ENCODE data around the gene LEPROT.

Gene LEPROT

DNA sequence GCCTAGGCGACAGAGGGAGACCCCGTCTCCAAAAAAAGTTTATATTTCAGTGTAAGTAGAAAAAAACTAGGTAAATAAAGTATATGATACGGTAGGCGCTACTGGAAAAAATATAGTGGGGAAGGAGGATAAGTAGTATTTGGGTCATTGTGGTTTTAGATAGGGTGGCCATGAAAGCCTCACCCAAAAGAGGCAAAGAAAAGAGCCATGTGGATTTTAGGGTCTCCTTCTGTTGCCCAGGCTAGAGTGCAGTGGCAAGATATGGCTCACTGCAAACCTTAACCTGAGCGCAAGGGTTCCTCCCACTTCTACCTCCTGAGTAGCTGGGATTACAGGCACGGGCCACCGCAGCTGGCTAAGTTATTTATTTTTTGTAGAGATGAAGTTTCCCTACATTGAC lies 17.1 kb downstream of the LEPROT start:
- no peak for TF ChIP-seq ZNF274 (IDR thresholded peaks at IDR 0.05; ENCODE audit: low read depth, low read length)
- TF ChIP-seq YY1 (IDR thresholded peaks at IDR 0.05; ENCODE audit: insufficient read depth, insufficient read length), result no peak
- no peak for TF ChIP-seq SUZ12 (IDR thresholded peaks at IDR 0.05; ENCODE audit: extremely low read depth, insufficient read depth, insufficient read length)
- no peak overlapping the region for H3K4me3 ChIP-seq (ENCODE audit: insufficient read length, low read depth)
- H3K4me1 ChIP-seq (ENCODE audit: insufficient read depth, insufficient read length), result peaks cover 2% of the 10 kb centered on the region
- DNase-seq (ENCODE audit: low read depth, low spot score), result no peak
- no peaks in the 10 kb centered on the region for H3K27me3 ChIP-seq (ENCODE audit: insufficient read depth, insufficient read length)
- no peak overlapping the region for H3K9ac ChIP-seq (ENCODE audit: insufficient read length, low read depth)
- H3K36me3 ChIP-seq (ENCODE audit: insufficient read depth, insufficient read length, low read length), result peaks cover 29% of the 10 kb centered on the region
- peaks cover 11% of the 10 kb centered on the region for H3K9me3 ChIP-seq (ENCODE audit: insufficient read depth, low read length)

- peaks cover 8% of the 10 kb centered on the region for H3K36me3 ChIP-seq (ENCODE audit: insufficient read depth, insufficient read length, low read length)
- H3K9me3 ChIP-seq (ENCODE audit: insufficient read depth, low read length), result peaks cover 16% of the 10 kb centered on the region
- TF ChIP-seq SUZ12 (IDR thresholded peaks at IDR 0.05; ENCODE audit: extremely low read depth, insufficient read depth, insufficient read length) (no peak), YY1 (IDR thresholded peaks at IDR 0.05; ENCODE audit: insufficient read depth, insufficient read length) (no peak), ZNF274 (IDR thresholded peaks at IDR 0.05; ENCODE audit: low read depth, low read length) (no peak)
- H3K9ac ChIP-seq (ENCODE audit: insufficient read length, low read depth), result no peak overlapping the region
- peaks cover 2% of the 10 kb centered on the region for H3K4me1 ChIP-seq (ENCODE audit: insufficient read depth, insufficient read length)
- H3K27me3 ChIP-seq (ENCODE audit: insufficient read depth, insufficient read length), result no peaks in the 10 kb centered on the region
- H3K4me3 ChIP-seq (ENCODE audit: insufficient read length, low read depth), result no peak overlapping the region
- DNase-seq (ENCODE audit: low read depth, low spot score), result no peak
These were observed 19.9 kb downstream of the LEPROT start for GRCh38 chr1:65440322-65440900.

DNA sequence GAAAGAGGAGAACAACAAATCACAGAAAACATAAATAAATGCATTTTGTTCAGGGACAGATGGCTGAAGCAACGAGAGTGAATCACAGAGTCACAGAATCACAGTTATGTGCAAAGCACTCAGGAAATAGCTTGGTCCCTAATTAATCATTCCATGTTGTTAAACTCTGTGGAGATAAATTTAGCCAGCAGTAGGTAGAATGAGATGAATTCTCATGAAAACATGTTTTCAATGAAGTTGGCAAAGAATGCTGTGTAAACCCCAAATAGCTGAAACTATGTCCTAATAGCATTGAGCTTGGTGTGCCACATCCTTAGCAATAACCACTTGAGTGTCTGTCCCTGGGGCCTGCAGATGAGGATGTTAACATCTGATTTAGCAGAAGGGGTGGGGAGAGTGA lies 20.4 kb downstream of the LEPROT start:
- Histone ChIP-seq H3K27me3 (ENCODE audit: insufficient read depth, insufficient read length) (no peaks in the 10 kb centered on the region), H3K4me3 (ENCODE audit: insufficient read length, low read depth) (no peak overlapping the region), H3K36me3 (ENCODE audit: insufficient read depth, insufficient read length, low read length) (peaks cover 8% of the 10 kb centered on the region), H3K9me3 (ENCODE audit: insufficient read depth, low read length) (peaks cover 16% of the 10 kb centered on the region), H3K9ac (ENCODE audit: insufficient read length, low read depth) (no peak overlapping the region), H3K4me1 (ENCODE audit: insufficient read depth, insufficient read length) (peaks cover 2% of the 10 kb centered on the region)
- no peak for TF ChIP-seq SUZ12 (IDR thresholded peaks at IDR 0.05; ENCODE audit: extremely low read depth, insufficient read depth, insufficient read length)
- TF ChIP-seq YY1 (IDR thresholded peaks at IDR 0.05; ENCODE audit: insufficient read depth, insufficient read length), result no peak
- no peak for TF ChIP-seq ZNF274 (IDR thresholded peaks at IDR 0.05; ENCODE audit: low read depth, low read length)
- DNase-seq (ENCODE audit: low read depth, low spot score), result no peak

DNA sequence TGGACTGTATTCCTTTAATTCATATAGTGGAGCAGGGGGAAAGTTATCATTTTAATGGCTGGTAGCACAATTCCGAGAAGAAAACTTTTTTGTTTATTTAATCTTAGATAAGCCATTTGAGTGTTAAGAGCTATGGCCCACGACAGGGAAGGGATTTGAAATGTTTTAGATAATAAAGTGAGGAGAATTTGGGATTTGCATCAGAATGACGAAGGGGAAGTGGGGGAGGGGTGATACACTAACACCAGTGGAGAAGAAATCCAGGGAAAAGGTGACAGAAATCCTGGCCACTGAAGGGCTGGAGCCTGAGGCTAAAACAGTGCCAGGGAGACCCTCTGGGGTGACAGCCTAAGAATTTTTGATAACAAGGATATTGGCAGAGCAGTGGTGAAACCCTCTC lies 21.0 kb downstream of the LEPROT start:
- Histone ChIP-seq H3K9me3 (ENCODE audit: insufficient read depth, low read length) (peaks cover 16% of the 10 kb centered on the region), H3K4me1 (ENCODE audit: insufficient read depth, insufficient read length) (peaks cover 2% of the 10 kb centered on the region), H3K36me3 (ENCODE audit: insufficient read depth, insufficient read length, low read length) (peaks cover 8% of the 10 kb centered on the region), H3K27me3 (ENCODE audit: insufficient read depth, insufficient read length) (no peaks in the 10 kb centered on the region), H3K4me3 (ENCODE audit: insufficient read length, low read depth) (no peak overlapping the region), H3K9ac (ENCODE audit: insufficient read length, low read depth) (no peak overlapping the region)
- DNase-seq (ENCODE audit: low read depth, low spot score), result no peak
- TF ChIP-seq YY1 (IDR thresholded peaks at IDR 0.05; ENCODE audit: insufficient read depth, insufficient read length), result no peak
- no peak for TF ChIP-seq ZNF274 (IDR thresholded peaks at IDR 0.05; ENCODE audit: low read depth, low read length)
- TF ChIP-seq SUZ12 (IDR thresholded peaks at IDR 0.05; ENCODE audit: extremely low read depth, insufficient read depth, insufficient read length), result no peak

GRCh38 chr1:65442442-65442841 lies 22.0 kb downstream of the LEPROT start:
- TF ChIP-seq ZNF274 (IDR thresholded peaks at IDR 0.05; ENCODE audit: low read depth, low read length) (no peak), SUZ12 (IDR thresholded peaks at IDR 0.05; ENCODE audit: extremely low read depth, insufficient read depth, insufficient read length) (no peak), YY1 (IDR thresholded peaks at IDR 0.05; ENCODE audit: insufficient read depth, insufficient read length) (no peak)
- no peak for DNase-seq (ENCODE audit: low read depth, low spot score)
- Histone ChIP-seq H3K4me3 (ENCODE audit: insufficient read length, low read depth) (no peak overlapping the region), H3K9ac (ENCODE audit: insufficient read length, low read depth) (no peak overlapping the region), H3K27me3 (ENCODE audit: insufficient read depth, insufficient read length) (no peaks in the 10 kb centered on the region), H3K36me3 (ENCODE audit: insufficient read depth, insufficient read length, low read length) (peaks cover under 1% of the 10 kb centered on the region), H3K9me3 (ENCODE audit: insufficient read depth, low read length) (peaks cover 16% of the 10 kb centered on the region), H3K4me1 (ENCODE audit: insufficient read depth, insufficient read length) (peaks cover 2% of the 10 kb centered on the region)

DNA sequence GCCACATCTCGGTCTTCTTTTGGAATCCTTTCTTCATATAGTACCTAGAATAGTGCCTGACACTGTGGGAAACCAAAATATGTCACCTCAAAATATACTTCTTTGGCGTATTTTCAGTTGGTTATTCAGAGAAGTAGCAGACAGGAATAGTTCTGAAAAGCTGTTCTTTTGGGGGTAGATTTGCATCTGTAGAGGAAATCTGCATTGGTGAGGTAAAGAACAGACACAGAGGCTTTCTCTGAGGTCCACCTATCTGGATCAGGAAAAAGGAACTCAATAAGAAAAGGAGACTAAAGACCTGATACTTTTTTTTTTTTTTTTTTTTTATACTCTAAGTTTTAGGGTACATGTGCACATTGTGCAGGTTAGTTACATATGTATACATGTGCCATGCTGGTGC lies 23.2 kb downstream of the LEPROT start:
- DNase-seq (ENCODE audit: low read depth, low spot score), result no peak
- no peak for TF ChIP-seq ZNF274 (IDR thresholded peaks at IDR 0.05; ENCODE audit: low read depth, low read length)
- no peak for TF ChIP-seq YY1 (IDR thresholded peaks at IDR 0.05; ENCODE audit: insufficient read depth, insufficient read length)
- Histone ChIP-seq H3K9ac (ENCODE audit: insufficient read length, low read depth) (no peak overlapping the region), H3K36me3 (ENCODE audit: insufficient read depth, insufficient read length, low read length) (no peaks in the 10 kb centered on the region), H3K9me3 (ENCODE audit: insufficient read depth, low read length) (peaks cover 16% of the 10 kb centered on the region), H3K4me1 (ENCODE audit: insufficient read depth, insufficient read length) (peaks cover 2% of the 10 kb centered on the region), H3K4me3 (ENCODE audit: insufficient read length, low read depth) (no peak overlapping the region), H3K27me3 (ENCODE audit: insufficient read depth, insufficient read length) (no peaks in the 10 kb centered on the region)

- TF ChIP-seq YY1 (IDR thresholded peaks at IDR 0.05; ENCODE audit: insufficient read depth, insufficient read length) (no peak), ZNF274 (IDR thresholded peaks at IDR 0.05; ENCODE audit: low read depth, low read length) (no peak), SUZ12 (IDR thresholded peaks at IDR 0.05; ENCODE audit: extremely low read depth, insufficient read depth, insufficient read length) (no peak)
- Histone ChIP-seq H3K9me3 (ENCODE audit: insufficient read depth, low read length) (peaks cover 16% of the 10 kb centered on the region), H3K4me1 (ENCODE audit: insufficient read depth, insufficient read length) (peaks cover 2% of the 10 kb centered on the region), H3K27me3 (ENCODE audit: insufficient read depth, insufficient read length) (no peaks in the 10 kb centered on the region), H3K9ac (ENCODE audit: insufficient read length, low read depth) (no peak overlapping the region), H3K36me3 (ENCODE audit: insufficient read depth, insufficient read length, low read length) (no peaks in the 10 kb centered on the region), H3K4me3 (ENCODE audit: insufficient read length, low read depth) (no peak overlapping the region)
- DNase-seq (ENCODE audit: low read depth, low spot score), result peak; percentile 72
These were observed 23.7 kb downstream of the LEPROT start for GRCh38 chr1:65444128-65444640.
